K562 (cell line): Measurements from ENCODE around the gene ZFYVE1. TPM values are rescaled to one million over a fixed set of nuclear protein-coding genes. Genes with fewer than 3 reads are reported as not detected.

Source experiments
- ATAC-seq: fragments of 200-7000 bp; cut with Tn5 transposase; 3 replicates; pipeline ENCODE4 v1.9.1; 2020; ENCODE audit warnings: moderate library complexity
- BruUV-seq: library from RNA; stranded (reverse); fragments of 400-500 nt; replicated peaks from 2 replicates; lab custom pipeline; 2021; lab: Mats Ljungman, UMichigan
- CTCF ChIA-PET: fragments of 300-600 bp; formaldehyde crosslinking; extraction: SDS; loops from one replicate; lab custom pipeline; 2021; ENCODE audit warnings: low intra/inter-chr PET ratio; lab: Yijun Ruan, JAX
- POLR2A ChIA-PET: fragments of 300-600, 350-650 bp; sonication (Branson Sonifier 250); formaldehyde crosslinking; extraction: SDS; loops from one replicate; lab custom pipeline; 2021; ENCODE audit warnings: antibody characterized with exemption, inconsistent platforms; lab: Yijun Ruan, JAX
- DNase-seq, 4 experiments: peaks; one replicate each; pipeline versions ENCODE4 v3.0.0 to v3.0.0-alpha.2; 2011 to 2018; ENCODE audit warnings: low spot score in 3 of 4, mixed read lengths in 3 of 4; ENCODE audit errors: extremely low read depth in 1 of 4
- FAIRE-seq: peaks from 2 replicates; lab custom pipeline; 2011; peaks lifted over from hg19 to GRCh38; lab: Jason Lieb, UNC
- H2AFZ ChIP-seq: 2 replicates; pipeline ENCODE4 v1.6.0; 2011; ENCODE audit warnings: low read depth, low read length, control low read depth, inconsistent platforms
- H3K27ac ChIP-seq: fragments of 200-600 bp; 3 replicates; pipeline ENCODE4 v1.8.0; 2011; ENCODE audit warnings: low read depth, mild to moderate bottlenecking, control low read depth, inconsistent platforms, low read length, moderate library complexity, mixed read lengths; ENCODE audit errors: extremely low read depth
- H3K27me3 ChIP-seq, 2 experiments: fragments of 300-600 bp in 1 of 2; 2 replicates in 1 of 2; 3 replicates in 1 of 2; pipeline versions ENCODE4 v1.6.0 to v1.8.0; 2011; ENCODE audit warnings: inconsistent platforms in 2 of 2, low read length in 2 of 2, mild to moderate bottlenecking in 1 of 2, mixed read lengths in 1 of 2, moderate library complexity in 1 of 2; ENCODE audit not compliant: control insufficient read depth in 2 of 2, insufficient read depth in 2 of 2
- H3K36me3 ChIP-seq: fragments of 300-600 bp; 3 replicates; pipeline ENCODE4 v1.8.0; 2011; ENCODE audit warnings: mild to moderate bottlenecking, low read length, inconsistent platforms; ENCODE audit not compliant: control insufficient read depth, insufficient read depth
- H3K4me1 ChIP-seq, 2 experiments: fragments of 200-600 bp in 1 of 2; replicated peaks in 1 of 2; 2 replicates in 1 of 2; 3 replicates in 1 of 2; pipeline versions ENCODE4 v1.5.1 to v1.8.0; 2011; ENCODE audit warnings: inconsistent platforms in 2 of 2, low read length in 2 of 2, mild to moderate bottlenecking in 1 of 2, mixed read lengths in 1 of 2, moderate library complexity in 1 of 2; ENCODE audit not compliant: control insufficient read depth in 2 of 2, insufficient read depth in 2 of 2
- H3K4me2 ChIP-seq: 2 replicates; pipeline ENCODE4 v1.6.1; 2011; ENCODE audit warnings: low read length, control low read depth, inconsistent platforms, mixed read lengths; ENCODE audit not compliant: insufficient read depth
- H3K4me3 ChIP-seq: fragments of 200-600 bp; sonication (generic), shearing (Covaris generic); 2 replicates; pipeline ENCODE4 v1.5.1; 2016; ENCODE audit warnings: control low read depth, inconsistent platforms
- H3K79me2 ChIP-seq: fragments of 200-600 bp; 3 replicates; pipeline ENCODE4 v1.8.0; 2011; ENCODE audit warnings: low read length, inconsistent platforms; ENCODE audit not compliant: control insufficient read depth, insufficient read depth
- H3K9ac ChIP-seq, 2 experiments: 2 replicates each; pipeline versions ENCODE4 v1.6.0 to v1.6.1; 2011; ENCODE audit warnings: low read depth in 2 of 2, low read length in 2 of 2, control low read depth in 1 of 2, inconsistent platforms in 1 of 2, mild to moderate bottlenecking in 1 of 2, mixed read lengths in 1 of 2; ENCODE audit not compliant: insufficient read depth in 1 of 2
- H3K9me1 ChIP-seq: one replicate; pipeline ENCODE4 v1.6.0; 2011; ENCODE audit warnings: inconsistent platforms, mild to moderate bottlenecking, low read length, moderate library complexity; ENCODE audit not compliant: control insufficient read depth, insufficient read depth
- H3K9me3 ChIP-seq: replicated peaks from 2 replicates; pipeline ENCODE4 v1.5.1; 2011; ENCODE audit warnings: low read depth, low read length, inconsistent platforms; ENCODE audit not compliant: control insufficient read depth, insufficient read depth
- H4K20me1 ChIP-seq: replicated peaks from 2 replicates; pipeline ENCODE4 v1.6.1; 2011; ENCODE audit warnings: low read length, inconsistent platforms, mixed read lengths; ENCODE audit not compliant: control insufficient read depth, insufficient read depth
- ARID3A ChIP-seq: IDR thresholded peaks from 2 replicates; pipeline ENCODE4 v1.6.1; 2012; ENCODE audit warnings: low read depth, low read length, improper control_type of control experiment, borderline replicate concordance
- CBFA2T2 ChIP-seq: fragments of 450-650 bp; conservative IDR thresholded peaks from 2 replicates; pipeline ENCODE4 v1.6.1; 2017; ENCODE audit warnings: mild to moderate bottlenecking
- E2F6 ChIP-seq, 2 experiments: IDR thresholded peaks; 2 replicates each; pipeline ENCODE4 v1.6.1; 2011; ENCODE audit warnings: borderline replicate concordance in 1 of 2, control low read depth in 1 of 2, low read depth in 1 of 2, low read length in 1 of 2, mild to moderate bottlenecking in 1 of 2, mixed read lengths in 1 of 2, moderate library complexity in 1 of 2; ENCODE audit not compliant: insufficient read depth in 1 of 2, insufficient read length in 1 of 2, poor library complexity in 1 of 2, severe bottlenecking in 1 of 2; ENCODE audit errors: extremely low read depth in 1 of 2
- HDAC8 ChIP-seq: fragments of 450-650 bp; IDR thresholded peaks from 2 replicates; pipeline ENCODE4 v1.6.1; 2016; ENCODE audit warnings: mild to moderate bottlenecking, missing genetic modification characterization, moderate library complexity, missing compliant biosample characterization
- KLF6 ChIP-seq: fragments of 250-450 bp; sonication (Bioruptor Pico); IDR thresholded peaks from 2 replicates; pipeline ENCODE4 v1.4.0; 2020; ENCODE audit warnings: mild to moderate bottlenecking, moderate library complexity, borderline replicate concordance
- SMARCB1 ChIP-seq: IDR thresholded peaks from 2 replicates; pipeline ENCODE4 v1.6.1; 2011; ENCODE audit warnings: improper control_type of control experiment, low read depth; ENCODE audit not compliant: insufficient read length
- TEAD4 ChIP-seq, 2 experiments: sonication (generic) in 1 of 2; formaldehyde crosslinking in 1 of 2; IDR thresholded peaks; 2 replicates each; pipeline versions ENCODE4 v1.6.1 to v1.8.0; 2012 to 2022; ENCODE audit warnings: borderline replicate concordance in 1 of 2, inconsistent platforms in 1 of 2, low read length in 1 of 2, mild to moderate bottlenecking in 1 of 2, missing genetic modification reagents in 1 of 2
- ZFP36 ChIP-seq: fragments of 150-350 bp; IDR thresholded peaks from 2 replicates; pipeline ENCODE4 v1.6.1; 2018; ENCODE audit warnings: low read length, low read depth; ENCODE audit not compliant: partially characterized antibody
- ZNF197 ChIP-seq: fragments of 200-800 bp; sonication (Bioruptor generic); IDR thresholded peaks from 2 replicates; pipeline ENCODE4 v1.6.1; 2016; ENCODE audit warnings: low read depth, missing genetic modification characterization, missing compliant biosample characterization
- ZNF561 ChIP-seq: fragments of 450-650 bp; formaldehyde crosslinking; conservative IDR thresholded peaks from 2 replicates; pipeline ENCODE4 v1.4.0; 2020; ENCODE audit warnings: mild to moderate bottlenecking, moderate library complexity
- ZNF696 ChIP-seq: fragments of 250-450 bp; sonication (Bioruptor Pico); conservative IDR thresholded peaks from 2 replicates; pipeline ENCODE4 v1.4.0; 2020; ENCODE audit warnings: mild to moderate bottlenecking, moderate library complexity
- WGBS: fragments of 100-300 bp; shearing (Covaris generic); methylation state at CpG from one replicate; pipeline ENCODE4 v1.1.6; 2016; ENCODE audit warnings: low coverage, mixed read lengths; ENCODE audit not compliant: insufficient coverage; ENCODE audit errors: missing lambda C conversion rate; 5-methylcytosine and 5-hydroxymethylcytosine counted together
- in situ Hi-C: fragments of 300-500 bp; cut with MboI; formaldehyde crosslinking; loops from 4 replicates; pipeline ENCODE4 v1.15.0; 2018; ENCODE audit warnings: inconsistent platforms, mixed read lengths
- intact Hi-C: fragments of 100-400 bp; cut with micrococcal nuclease; formaldehyde crosslinking; loops from 2 replicates; pipeline ENCODE4 v1.14.2; 2022
- polyA plus RNA-seq, 8 experiments: library from polyadenylated mRNA; depleted of rRNA in 4 of 8; stranded (reverse) in 5 of 8; unstranded in 3 of 8; fragments of >200 nt; fragmentation: Nextera tagmentation in 2 of 8; fragmentation: Illumina TruSeq in 1 of 8; extraction: Ambion mirVana in 2 of 8; extraction: Trizol in 1 of 8; gene quantifications; 2 replicates each; pipeline versions ENCODE4 v1.2.1 to v1.2.3, GENCODE V29; 2011 to 2014; ENCODE audit warnings: inconsistent platforms in 1 of 8, missing spikeins in 1 of 8
- total RNA-seq, 7 experiments: library from RNA; depleted of rRNA in 6 of 7; stranded (reverse); fragments of >200 nt in 6 of 7; fragmentation: Illumina TruSeq in 2 of 7; extraction: Trizol in 2 of 7; gene quantifications; 2 replicates each; pipeline versions ENCODE4 v1.2.1 to v1.2.3, GENCODE V29; 2011 to 2021; ENCODE audit warnings: low replicate concordance in 1 of 7

Gene ZFYVE1
- total and polyA plus RNA-seq, 9 of the 15 experiments (the other 6 are each of a cell fraction or from before 2014, with no cell fraction given), result 0.62 to 5.5 (median 3.4) TPM

- ATAC-seq (no peak), DNase-seq (no peak)
- Histone ChIP-seq H2AFZ (no peak overlapping the region), H4K20me1 (no peaks in the 10 kb centered on the region), H3K9ac (no peak overlapping the region; a peak in 1 of 4 replicates), H3K36me3 (peaks cover 59% of the 10 kb centered on the region; the same call in 2 of the 3 replicates)
- CTCF ChIA-PET, result no interaction called here
- no TSS peak for BruUV-seq
- POLR2A ChIA-PET, result interaction anchor here (0.6 to 1.5 kb wide), 2 partner anchors 12 to 90 kb away, joined by 3 read pairs; no protein-coding TSS in a partner anchor
- TF ChIP-seq ZNF561 (CRISPR knock-in tag) (no peak), ARID3A (no peak), E2F6 (IDR thresholded peaks at IDR 0.05; ENCODE audit: borderline replicate concordance in 1 of 2, extremely low read depth in 1 of 2, insufficient read depth in 1 of 2, insufficient read length in 1 of 2, low read depth in 1 of 2, low read length in 1 of 2, poor library complexity in 1 of 2, severe bottlenecking in 1 of 2) (no peak), SMARCB1 (no peak), CBFA2T2 (no peak), ZFP36 (no peak), ZNF197 (CRISPR knock-in tag) (no peak), ZNF696 (CRISPR knock-in tag) (no peak), HDAC8 (tag) (no peak), KLF6 (no peak), TEAD4 (IDR thresholded peaks at IDR 0.05; ENCODE audit: low read length) (no peak), TEAD4 (CRISPR knock-in tag; IDR thresholded peaks at IDR 0.05; ENCODE audit: borderline replicate concordance) (no peak)
- TF ChIP-seq, all 486 proteins: peak for 0
- no peaks in the 10 kb centered on the region for H3K4me1 ChIP-seq
- no peaks in the 10 kb centered on the region for H3K27me3 ChIP-seq
- no peaks in the 10 kb centered on the region for H3K9me1 ChIP-seq
- no peak overlapping the region for H3K27ac ChIP-seq
- no peak overlapping the region for H3K4me3 ChIP-seq
- in situ Hi-C loops, result no loop called here
- no peak overlapping the region for H3K4me2 ChIP-seq
- H3K9me3 ChIP-seq, result no peaks in the 10 kb centered on the region
- peaks cover 21% of the 10 kb centered on the region for H3K79me2 ChIP-seq
- 77% methylated on average over 11 of the region's 13 CpGs for WGBS
- no peak for FAIRE-seq
- intact Hi-C loops, result no loop called here
Measured at GRCh38 chr14:72939630-72940029, 87.3 kb downstream of the ZFYVE1 start.
